Sigmoid colon (tissue), 4 donors: Measurements from ENCODE around the gene LYRM4.

ENCODE experiments used
- CTCF ChIP-seq, 4 experiments: fragments of 450-650 bp in 3 of 4; fragments of 200-600 bp in 1 of 4; IDR thresholded peaks; one replicate each; pipeline ENCODE4 v1.5.1; 2016 to 2019; ENCODE audit warnings: antibody characterized with exemption in 4 of 4, mild to moderate bottlenecking in 3 of 4, moderate library complexity in 2 of 4
- POLR2A ChIP-seq, 2 donors: fragments of 450-650 bp; IDR thresholded peaks; one replicate each; pipeline ENCODE4 v1.6.1; 2016; ENCODE audit warnings: antibody characterized with exemption in 2 of 2, mild to moderate bottlenecking in 2 of 2, moderate library complexity in 2 of 2
- POLR2AphosphoS5 ChIP-seq, 4 donors: sonication (generic); formaldehyde crosslinking; IDR thresholded peaks; one replicate each; pipeline ENCODE4 v1.6.1; 2017; ENCODE audit warnings: antibody characterized with exemption in 4 of 4

- TF ChIP-seq CTCF (IDR thresholded peaks at IDR 0.05) (no peak), POLR2AphosphoS5 (IDR thresholded peaks at IDR 0.05) (no peak), POLR2A (IDR thresholded peaks at IDR 0.05) (no peak)
Observed at GRCh38 chr6:5095236-5095635, 165.5 kb downstream of the LYRM4 start.
